GF-D8 (cell line): ENCODE data around the gene ATP5IF1.

Source experiments
- DNase-seq: peaks from one replicate; lab custom pipeline; 2025; lab: John Stamatoyannopoulos, UW

Gene ATP5IF1

DNA sequence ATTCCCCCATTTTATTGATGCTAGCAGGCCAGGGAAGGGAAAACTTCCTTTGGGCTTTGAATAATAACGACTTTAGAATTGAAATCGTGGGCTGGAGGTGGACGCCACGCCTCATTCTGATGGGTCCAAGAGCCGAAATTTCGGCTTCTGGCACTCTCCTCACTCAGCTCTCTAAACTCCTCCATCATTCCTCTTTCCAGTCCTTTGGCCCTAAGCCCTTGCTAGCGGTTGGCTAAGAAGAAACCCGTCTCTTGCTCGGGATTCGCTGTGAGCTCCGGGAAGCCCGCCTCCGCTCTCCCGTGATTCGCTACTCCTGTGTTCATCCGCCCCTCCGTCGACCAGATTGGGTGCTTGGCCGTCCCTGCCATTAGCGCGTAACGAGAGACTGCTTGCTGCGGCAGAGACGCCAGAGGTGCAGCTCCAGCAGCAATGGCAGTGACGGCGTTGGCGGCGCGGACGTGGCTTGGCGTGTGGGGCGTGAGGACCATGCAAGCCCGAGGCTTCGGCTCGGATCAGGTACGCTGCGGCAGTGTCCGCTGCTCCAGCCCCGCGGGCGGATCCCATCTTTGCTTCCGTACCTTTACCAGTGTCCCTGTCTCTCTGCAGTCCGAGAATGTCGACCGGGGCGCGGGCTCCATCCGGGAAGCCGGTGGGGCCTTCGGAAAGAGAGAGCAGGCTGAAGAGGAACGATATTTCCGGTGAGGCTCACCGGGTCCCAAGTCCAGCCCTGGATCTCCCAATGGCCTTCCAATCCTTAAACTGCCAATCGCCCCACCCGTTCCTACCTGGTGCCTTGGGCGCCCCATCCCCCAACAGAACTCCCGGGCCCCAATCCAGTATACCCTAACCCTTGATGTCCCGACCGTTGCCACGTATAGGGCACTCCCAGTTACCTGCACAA, at the start of gene ATP5IF1:
Gene ATP5IF1 (plus strand): TSS at position 370 of the 901 bp plus-strand sequence. CDS start 60 bp downstream, at position 430.
- DNase-seq: peak; percentile 93

DNA sequence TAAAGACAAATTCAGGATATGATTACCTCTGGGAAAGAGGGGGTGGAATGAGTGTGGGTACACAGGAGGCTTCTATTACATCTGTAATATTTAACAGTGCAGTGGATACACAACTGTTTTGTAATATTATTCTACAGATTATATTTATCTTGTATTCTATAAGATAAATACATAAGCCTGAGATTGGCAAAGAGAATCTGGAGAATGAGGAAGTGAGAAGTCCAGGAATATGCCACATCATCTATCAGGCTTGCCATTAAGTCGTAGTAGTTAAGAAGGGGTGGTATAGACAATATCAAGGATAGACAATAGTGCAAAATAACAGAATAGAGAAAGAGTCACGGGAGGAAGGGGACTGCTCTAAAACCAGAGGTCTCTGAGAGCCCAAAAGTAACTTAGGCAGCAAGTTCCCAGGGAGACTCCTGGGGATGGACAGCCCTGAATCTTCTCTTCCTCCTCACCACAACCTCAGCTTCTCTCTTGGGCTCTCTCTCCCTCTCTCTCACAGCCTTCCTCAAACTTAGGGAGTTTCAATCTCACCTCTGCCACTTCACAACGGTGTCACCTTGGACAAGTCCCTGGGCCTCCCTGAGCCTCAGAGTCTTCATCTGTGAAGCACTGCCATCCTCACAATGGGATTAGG, 45.5 kb upstream of the ATP5IF1 start:
- no peak for DNase-seq

DNA sequence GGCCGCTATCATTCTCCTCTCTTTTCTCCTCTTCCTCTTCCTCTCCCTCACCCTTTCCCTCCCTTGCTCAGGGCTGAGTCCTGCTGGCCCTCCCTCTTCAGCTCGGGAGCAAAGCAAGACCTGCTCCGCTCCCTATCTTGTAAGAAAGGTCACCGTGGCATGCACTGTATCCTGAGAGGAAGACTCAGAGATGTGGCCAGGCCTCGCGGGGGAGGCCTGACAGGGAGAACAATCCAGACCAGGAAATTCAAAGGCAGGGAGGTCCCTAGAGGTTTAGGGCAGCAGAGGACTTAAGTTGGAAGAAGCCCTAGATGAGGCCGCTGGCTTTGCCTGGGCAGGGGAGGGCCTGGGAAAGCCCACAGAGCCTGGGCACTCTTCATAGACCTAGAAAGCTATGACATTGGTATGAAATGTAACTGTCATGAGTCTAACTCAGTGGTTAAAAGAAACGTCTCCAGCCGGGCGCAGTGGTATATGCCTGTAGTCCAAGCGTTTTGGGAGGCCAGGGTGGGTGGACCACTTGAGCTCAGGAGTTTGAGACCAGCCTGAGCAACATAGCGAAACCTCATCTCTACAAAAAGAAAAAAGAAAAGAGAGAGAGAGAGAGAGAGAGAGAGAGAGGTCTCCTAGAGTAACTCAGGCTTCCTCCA, 44.8 kb upstream of the ATP5IF1 start:
- no peak for DNase-seq

DNA sequence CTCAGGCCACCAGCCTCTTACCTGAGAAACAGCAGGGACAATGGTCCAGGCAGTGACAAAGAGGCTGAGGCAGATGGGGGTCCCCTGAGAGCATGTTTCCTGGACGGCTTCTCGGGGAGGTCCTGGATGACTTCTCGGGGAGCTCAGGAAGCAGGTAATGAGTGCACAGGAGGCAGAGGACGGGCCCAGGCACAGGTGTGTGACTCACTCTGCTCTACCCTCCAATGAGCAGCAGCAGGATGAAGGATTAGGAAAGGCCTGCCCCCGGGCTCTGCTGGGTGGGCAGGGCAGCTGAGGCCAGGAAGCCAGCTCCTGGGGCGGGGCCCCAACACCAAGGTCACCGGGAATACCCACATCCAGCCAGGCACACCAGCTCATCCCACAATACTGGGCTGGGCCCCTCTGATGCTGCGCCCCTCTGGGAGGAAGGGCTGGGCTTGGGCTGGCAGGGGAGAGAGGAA, 42.2 kb upstream of the ATP5IF1 start:
- DNase-seq: no peak

- no peak for DNase-seq
Measured at GRCh38 chr1:28194326-28195035, 41.4 kb upstream of the ATP5IF1 start.

- DNase-seq: no peak
Measured at GRCh38 chr1:28195780-28196179, 40.1 kb upstream of the ATP5IF1 start.

DNA sequence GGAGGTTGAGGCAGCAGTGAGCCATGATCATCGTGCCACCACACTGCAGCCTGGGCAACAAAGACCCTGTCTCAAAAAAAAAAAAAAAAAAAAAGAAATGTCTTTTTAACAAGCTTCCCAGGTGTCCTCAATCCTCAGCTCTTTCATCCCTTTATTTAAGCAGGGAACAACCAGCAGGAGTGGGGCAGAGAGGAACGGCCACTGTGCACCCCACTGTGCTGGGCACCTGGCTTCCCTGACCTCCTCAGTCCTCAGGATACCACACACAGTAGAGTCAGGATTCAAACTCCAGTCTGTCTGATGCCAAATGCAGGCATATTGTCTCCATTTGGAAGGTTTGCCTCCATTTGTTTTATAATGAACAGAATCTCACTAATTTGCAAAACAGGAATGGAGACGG, 39.6 kb upstream of the ATP5IF1 start:
- no peak for DNase-seq

GRCh38 chr1:28197682-28198415, 38.1 kb upstream of the ATP5IF1 start:
- DNase-seq: no peak

DNA sequence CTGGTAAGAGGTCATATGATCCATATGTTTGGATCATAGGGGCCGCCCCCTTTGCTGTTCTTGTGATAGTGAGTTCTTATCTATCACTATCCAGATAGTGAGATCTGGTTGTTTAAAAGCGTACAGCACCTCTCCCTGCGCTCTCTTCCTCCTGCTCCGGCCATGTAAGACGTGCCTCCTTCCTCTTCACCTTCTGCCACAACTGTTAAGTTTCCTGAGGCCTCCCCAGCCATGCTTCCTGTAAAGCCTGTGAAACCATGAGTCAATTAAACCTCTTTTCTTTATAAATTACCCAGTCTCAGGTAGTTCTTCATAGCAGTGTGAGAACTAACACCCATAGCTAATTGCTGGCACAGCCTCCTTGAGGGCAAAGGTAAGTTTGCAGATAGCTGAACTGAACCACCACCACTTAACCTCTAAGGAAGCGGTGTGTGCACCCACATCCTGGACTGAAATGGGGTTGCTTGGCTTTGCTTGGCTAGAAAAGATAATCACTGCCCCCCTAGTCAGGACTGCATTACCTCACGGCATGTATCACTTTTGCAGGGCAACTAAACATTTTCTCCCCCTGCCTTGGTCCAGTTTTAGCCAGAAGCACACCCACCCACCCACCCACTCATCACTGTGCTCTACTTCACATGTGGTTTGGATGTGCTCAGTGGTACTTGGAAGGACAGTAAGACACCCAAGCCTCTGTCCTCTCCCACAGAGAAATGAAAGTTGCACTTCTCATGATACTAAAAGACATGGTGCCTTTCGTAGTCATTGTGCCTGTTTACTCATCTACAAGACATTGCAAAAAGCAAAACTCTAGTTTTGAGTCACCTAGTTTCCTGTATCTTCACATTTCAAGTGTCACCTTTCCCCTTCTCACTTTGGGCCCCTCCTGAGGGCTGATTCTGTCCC, 36.3 kb upstream of the ATP5IF1 start:
- peak; percentile 35 for DNase-seq

DNA sequence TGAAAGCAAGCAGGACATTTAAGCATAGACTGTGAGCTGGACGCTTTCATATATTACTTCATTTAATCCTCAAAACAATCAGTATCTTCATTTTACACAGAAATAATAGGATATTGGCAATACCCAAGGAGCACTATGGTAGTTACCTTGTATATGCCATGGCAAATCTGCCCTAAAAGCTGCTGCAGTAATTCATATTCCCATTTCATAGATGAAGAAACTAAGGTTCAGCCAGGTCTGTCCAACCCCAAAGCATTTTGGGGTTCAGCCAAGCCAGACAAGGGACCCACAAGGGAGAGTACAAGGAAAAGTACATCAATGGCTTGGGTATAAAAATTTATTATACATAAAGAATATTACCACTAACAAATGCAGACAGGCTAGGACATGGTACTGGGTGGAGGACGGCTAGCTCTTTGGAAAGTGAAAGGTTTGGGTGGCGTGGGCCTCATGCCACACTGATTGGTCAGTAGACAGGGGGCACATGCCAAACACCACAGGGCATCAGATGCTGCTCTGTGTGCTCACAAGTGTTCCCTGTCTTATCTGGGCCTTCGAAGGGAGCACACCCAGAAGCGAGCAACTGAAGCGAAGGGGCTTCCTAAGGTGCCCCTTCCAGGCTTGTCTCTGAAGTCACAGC, 35.6 kb upstream of the ATP5IF1 start:
- DNase-seq: no peak

DNA sequence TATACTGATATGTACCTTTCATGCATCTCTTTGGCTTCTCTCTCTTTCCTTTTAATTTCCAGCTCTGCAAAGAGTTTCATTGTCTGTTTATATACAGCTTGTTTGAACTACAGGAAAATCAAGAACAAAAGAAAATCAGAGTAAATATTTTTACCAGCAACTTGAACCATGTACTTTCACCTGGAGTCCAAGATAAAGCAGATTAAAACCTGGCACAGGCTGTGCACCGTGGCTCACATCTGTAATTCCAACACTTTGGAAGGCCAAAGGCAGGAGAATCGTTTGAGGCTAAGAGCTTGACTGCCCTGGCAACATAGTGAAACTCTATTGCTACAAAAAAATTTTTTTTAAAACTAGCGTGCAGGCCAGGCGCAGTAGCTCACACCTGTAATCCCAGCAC, 30.7 kb upstream of the ATP5IF1 start:
- no peak for DNase-seq

DNA sequence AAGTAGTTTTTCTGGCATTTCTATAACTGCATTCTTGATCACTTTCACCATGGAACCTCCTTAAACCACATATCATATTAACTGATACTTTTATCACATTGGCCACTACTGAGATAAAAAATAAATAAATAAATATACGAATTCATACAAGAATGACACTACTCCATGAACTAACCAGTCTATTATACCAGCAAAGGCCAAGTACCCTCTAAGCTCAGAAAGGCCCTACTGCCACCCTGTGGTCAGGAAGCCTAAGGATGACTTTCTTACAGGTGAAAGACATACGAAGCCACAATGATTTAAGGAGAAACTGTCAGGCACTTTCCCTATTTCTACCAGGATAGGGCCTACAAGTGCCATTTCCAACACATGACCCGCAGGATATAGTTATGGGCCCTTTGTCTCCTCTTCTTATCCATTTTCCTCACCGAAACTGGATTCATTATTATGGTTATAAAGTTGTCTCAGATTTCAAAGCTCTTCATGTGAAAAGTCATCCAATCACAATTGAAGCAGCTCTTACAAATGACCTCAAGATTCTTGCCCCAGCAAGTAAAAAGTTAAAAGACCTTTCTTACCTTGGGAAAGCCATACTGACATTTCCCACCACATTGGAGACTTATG, 27.0 kb upstream of the ATP5IF1 start:
- DNase-seq: peak; percentile 45

DNA sequence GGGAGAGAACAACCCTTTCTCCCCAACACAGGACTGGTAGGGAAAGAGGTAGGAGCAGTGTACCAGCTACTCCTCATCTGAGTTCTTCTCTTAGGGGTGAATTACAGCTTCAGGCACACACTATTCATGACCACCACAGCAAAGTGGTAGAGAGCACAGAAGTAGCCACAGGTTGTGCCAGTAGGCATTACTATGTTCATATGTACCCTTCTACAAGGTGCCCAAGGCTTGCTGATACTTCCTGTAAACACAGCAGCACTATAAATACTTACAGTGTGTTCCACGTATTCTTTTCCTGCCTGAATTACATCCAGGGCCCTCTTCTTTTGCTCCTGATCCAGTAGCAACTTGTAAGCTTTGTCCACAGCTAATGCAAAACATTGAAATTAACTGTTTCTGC, 26.2 kb upstream of the ATP5IF1 start:
- DNase-seq: no peak

GRCh38 chr1:28213315-28213714, 22.6 kb upstream of the ATP5IF1 start:
- DNase-seq: no peak

GRCh38 chr1:28229089-28229488, 6.8 kb upstream of the ATP5IF1 start:
- DNase-seq: no peak

GRCh38 chr1:28229996-28230395, 5.9 kb upstream of the ATP5IF1 start:
- DNase-seq: no peak

GRCh38 chr1:28232558-28233263, 3.2 kb upstream of the ATP5IF1 start, which contains the start of gene DNAJC8:
Gene DNAJC8, minus strand, starts transcription at chr1:28233029. Its CDS starts 31 bp downstream, at chr1:28232998.
- peak; percentile 67 for DNase-seq

DNA sequence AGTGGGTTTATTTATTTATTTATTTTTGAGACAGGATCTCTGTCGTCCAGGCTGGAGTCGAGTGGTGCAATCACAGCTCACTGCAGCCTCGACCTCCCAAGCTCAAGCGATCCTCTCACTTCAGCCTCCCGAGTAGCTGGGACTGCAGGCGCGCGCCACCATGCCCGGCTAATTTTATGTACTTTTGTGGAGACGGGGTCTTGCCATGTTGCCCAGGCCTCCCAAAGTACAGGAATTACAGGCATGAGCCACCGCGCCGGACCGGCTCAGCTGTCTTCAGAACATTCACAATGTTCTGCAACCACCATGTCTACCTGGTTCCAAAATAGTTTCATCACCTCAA, 2.7 kb upstream of the ATP5IF1 start:
- no peak for DNase-seq
